Stimulated activated CD8-positive, alpha-beta memory T cell treated with anti-CD3 and anti-CD28 coated beads, Interleukin-2, amount 100 ng/mL, for 1 hour (primary cell): ENCODE data around the gene CMIP.
"Not testable (repeated sequence)": the region's sequence is repeated elsewhere in the genome, so short reads cannot be mapped to it uniquely, and the experiment has no call there.

Experiments
- DNase-seq, 2 donors: peaks; one replicate each; pipeline ENCODE4 v3.0.0-alpha.2; 2020; ENCODE audit warnings: low read depth in 2 of 2

Gene CMIP

DNA sequence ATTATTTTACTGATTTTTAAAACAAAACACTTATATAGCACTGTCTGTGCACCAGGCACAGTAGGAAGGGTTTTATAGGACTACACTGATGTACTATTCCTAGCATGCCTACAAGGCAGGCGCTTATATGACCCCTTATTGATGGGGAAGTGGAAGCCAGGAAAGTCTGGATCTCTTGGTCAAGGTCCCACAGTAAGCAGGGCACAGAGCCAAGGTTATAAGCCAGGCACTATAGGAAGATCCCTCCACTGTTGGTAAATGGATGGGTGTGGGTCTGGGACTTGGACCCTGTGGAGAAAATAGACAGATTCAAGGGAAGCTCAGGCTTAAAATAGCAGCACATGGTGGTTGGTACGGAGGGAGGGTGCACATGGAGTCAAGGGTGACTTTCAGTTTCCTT, 275.4 kb downstream of the CMIP start:
- no peak for DNase-seq

DNA sequence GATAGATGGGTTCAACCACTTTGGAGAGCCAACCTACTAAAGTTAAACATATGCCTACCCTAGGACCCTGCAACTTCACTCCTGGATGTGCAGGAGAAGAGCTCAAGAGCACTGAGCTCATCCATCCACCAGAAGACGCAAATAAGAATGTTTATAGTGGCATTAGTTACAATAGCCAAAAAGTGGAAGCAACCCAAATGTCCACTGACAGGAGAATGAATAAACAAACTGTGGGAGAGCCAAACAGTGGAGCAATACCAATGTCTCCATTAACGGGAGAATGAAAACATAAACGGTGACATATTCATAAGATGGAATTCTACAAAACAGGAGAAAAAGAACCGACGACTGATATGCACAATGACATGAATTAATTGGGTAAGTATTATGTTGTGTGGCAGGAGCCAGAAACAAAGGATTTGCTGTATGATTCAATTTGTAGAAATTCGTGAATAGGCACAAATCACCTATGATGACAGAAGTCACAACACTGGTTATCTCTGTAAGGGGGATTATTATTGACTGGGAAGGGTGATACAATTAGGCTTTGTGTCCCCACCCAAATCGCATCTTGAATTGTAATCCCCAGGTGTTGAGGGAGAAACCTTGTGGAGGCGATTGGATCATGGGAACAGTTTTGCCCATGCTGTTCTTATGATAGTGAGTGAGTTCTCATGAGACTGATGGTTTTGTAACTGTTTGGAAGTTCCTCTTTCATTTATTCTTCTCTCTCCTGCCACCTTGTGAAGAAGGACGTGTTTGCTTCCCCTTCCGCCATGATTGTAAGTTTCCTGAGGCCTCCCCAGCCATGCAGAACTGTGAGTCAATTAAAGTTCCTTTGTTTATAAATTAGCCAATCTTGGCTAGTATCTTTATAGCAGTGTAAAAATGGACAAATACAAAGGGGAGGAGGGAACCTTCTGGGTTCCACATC, 276.6 kb downstream of the CMIP start:
- no peak for DNase-seq

DNA sequence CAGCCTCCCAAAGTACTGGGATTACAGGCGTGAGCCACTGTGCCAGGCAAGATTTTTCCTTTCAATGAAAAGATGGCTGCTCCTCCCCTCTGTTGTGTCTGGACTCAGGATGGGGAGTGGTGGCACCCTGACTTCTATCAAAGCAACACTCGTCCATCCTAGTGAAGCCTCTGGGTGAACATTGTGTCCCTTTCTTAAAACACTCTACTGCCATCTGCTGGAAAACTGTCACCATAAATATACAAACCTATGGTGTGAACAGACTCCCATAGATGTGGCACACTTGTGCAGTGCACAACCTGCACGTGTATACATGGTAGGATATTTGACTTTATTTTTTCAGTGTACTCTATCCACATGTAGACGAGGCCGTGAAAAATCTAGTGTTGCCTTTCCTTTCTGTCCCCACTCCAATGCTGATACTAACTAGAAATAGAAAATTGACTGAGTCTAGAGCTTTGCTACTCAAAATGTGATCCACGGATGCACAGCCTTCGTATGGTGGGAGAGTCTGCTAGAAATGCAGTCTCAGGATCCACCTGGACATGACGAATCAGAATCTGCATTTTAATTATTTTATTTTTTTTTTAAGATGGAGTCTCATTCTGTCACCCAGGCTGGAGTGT, 278.6 kb downstream of the CMIP start:
- DNase-seq: no peak

DNA sequence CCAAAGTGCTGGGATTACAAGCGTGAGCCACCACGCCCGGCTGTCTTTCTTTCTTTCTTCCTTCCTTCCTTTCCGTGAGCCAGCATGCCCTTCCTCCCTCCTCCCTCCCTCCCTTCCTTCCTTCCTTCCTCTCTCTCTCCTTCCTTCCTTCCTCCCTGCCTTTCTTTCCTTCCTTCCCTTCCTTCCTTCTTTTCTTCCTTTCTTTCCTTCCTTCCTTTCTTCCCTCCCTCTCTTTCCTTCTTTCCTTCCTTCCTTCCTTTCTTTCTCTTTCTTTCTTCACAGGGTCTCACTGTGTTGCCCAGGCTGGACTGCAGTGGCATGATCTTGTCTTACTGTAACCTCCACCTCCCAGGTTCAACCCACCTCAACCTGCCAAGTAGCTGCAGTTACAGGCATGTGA, 283.8 kb downstream of the CMIP start:
- DNase-seq: no peak

DNA sequence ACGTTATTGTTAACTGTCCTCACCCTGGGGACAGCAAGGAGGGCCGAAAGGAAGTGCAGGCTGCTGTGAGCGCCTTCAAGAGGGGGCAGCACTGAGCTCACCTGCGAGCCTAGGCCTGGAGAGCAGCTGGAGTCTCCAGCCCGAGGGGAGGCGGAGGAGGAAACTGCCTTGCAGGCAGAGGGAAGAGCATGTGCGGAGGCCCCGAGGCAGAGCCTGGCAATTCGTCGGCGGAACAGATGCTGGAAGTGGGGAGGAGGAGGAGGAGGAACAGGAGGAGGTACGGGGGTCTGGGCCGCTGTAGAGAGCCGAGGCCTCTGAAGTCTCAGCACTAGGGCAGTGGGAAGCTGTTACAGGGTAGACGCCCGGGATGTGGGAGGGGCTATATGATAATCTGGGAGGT, 284.8 kb downstream of the CMIP start:
- DNase-seq: no peak

DNA sequence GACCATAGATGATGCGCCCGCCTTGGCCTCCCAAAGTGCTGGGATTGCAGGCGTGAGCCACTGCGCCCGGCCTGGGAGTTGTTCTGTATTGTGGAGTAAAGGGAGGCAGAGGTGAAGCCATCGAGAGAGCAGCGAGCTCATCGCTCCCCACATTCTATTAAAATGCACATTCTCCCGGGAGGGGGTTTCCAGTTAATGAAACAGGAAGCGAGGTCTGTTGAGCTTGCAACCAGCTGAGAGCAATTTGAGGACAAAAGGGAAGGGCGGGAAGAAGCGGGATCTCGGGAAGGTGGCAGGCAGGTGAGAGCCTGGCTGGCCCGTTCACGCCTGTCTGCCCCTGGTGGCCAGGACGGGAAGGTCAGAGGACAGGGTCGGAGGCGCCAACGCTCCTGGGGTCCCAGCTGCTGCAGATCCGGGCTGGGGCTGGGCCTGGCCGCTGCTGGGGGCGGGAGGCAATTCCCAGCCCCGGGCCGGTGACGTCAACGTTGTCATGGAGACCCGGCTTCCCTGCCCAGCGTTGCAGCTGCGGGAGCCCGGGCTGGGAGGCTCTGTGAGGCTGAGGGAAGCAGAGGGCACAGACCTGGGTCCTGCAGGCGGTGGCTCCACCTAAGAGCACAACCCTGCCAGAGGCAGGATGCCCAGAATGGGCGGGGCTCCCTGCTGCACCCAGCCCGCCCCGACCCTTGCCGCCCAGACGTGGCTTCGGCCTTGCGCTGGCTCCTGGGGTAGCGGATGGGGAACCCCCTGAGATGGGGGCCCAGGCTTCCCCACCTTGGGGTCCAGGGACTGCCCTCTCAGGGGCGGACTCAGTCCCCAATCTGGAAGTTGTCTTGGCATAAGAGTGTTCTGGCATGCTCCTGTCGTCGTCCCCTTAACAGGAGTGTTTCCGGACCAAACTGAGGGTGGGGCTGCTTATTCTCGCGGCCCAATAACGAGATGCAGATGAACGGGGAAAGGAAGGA, 285.8 kb downstream of the CMIP start:
- peak in 1 of 2 donors; percentile 27 for DNase-seq

DNA sequence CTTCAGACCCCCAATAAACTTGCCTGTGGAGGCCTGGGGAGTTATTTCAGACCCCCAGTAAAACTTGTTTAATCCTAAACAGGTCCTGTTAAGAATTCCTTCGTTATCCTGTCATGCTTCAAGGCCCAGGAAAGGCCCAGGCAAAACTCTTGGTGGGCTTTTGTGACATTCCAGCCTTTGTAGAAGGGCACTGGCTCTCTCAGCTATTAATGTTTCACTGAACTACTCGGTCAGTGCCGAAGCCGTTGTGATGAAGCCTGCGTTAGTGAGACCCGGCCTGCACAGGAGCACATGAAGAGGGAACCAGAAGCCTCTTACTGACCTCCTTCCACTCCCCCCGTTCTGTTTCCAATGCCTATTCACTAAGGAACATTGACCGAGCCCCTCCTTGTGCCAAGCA, 287.0 kb downstream of the CMIP start:
- no peak for DNase-seq

DNA sequence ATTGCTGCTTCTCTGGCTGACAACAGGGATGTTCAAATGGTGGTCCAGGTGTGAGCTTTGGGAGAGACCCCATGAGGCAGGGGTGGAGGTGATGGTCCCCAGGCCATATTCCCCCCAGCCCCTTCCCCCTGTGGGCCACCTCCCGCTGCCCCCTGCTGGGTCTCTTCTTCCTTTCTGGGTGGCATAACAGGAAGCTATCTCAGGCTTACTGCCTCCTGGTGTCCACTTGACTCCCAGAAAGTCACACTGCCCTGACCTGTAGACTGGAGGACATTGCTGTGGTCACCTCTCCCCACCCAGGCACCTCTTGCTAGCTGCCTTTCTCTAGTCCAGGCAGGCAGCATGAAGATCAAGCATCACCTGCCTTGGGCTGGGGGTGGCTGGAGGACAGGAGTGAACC, 288.1 kb downstream of the CMIP start:
- DNase-seq: no peak

DNA sequence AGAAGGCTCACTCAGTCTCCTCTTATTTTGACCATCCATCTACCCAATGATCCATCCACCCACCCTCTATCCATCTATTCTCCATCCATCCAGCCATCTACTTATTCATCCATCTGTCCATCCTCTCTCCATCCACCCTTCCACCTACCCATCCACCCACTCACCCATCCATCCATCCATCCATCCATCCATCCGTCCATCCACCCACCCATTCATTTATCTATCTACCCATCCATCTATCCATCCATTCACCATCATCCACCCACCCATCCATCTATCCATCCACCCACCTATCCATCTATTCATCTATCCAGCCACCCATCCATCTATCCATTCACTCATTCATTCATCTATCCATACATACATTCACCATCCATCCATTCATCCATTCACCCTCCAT, 288.7 kb downstream of the CMIP start:
- no peak for DNase-seq

DNA sequence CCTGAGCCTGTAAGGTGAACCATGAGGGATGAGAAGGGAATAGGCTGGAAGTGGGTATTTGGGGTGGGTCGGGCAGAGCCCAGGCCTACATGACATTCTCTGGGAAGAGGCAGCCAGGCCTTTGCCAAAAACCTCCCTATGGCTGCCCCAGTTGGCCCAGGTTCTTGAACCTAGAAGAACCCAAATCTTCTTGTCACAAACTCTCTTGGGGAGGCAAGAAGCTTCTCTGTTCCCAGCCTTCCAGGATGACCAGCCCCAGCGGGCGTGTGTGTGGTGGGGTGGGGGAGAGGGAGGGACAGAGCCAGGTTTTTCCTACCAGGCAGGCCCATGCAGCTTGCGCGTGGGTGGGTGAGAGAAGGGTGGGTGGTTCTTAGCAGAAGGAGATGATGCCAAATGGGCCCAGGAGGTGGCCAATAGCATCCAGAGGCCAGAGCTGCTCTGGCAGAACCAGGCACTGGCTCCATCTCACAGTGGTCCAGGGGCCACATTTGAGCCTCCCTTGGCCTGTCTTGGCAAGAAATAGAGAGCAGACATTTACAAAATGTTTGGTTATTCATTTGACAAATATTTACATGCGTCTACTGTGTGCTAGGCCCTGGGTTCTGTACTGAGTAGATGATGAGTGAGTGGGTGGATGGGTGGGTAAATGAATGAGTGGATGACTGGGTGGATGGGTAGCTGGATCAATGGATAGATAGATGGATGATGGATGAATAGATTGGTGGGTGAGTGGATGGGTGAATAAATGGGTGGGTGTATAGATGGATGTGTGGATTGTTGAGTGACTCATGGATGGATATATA, 290.2 kb downstream of the CMIP start:
- no peak for DNase-seq

DNA sequence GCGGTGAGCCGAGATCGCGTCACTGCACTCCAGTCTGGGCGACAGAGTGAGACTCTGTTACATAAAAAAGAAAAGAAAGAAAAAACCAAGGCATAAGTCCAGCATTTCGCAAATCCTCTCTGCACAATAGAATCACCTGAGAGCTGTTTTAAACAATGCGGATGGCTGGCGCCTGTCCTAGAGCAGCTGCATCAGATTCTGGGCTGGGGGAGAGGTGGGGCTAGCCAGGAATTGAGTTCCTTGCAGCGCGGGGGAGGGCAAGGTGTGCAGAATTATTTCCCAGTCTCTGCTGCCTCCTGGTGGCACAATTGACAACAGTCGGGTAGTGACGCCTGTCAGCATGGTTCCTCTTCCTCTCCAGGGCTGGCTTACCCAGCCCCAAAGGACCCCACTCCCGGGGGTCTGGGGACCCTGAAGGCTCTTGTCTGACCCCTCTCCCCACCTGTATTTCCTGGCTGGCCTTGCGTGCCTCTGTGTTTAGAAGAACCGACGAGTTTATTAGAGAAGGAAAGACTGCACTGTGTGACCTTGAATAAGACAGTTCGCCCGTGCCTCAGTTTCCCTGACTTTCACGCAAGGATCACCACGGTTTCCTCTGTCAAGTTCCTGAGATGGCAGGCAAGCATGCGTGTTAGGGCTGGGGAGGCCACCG, 293.4 kb downstream of the CMIP start:
- DNase-seq: peak; percentile 71 to 78

DNA sequence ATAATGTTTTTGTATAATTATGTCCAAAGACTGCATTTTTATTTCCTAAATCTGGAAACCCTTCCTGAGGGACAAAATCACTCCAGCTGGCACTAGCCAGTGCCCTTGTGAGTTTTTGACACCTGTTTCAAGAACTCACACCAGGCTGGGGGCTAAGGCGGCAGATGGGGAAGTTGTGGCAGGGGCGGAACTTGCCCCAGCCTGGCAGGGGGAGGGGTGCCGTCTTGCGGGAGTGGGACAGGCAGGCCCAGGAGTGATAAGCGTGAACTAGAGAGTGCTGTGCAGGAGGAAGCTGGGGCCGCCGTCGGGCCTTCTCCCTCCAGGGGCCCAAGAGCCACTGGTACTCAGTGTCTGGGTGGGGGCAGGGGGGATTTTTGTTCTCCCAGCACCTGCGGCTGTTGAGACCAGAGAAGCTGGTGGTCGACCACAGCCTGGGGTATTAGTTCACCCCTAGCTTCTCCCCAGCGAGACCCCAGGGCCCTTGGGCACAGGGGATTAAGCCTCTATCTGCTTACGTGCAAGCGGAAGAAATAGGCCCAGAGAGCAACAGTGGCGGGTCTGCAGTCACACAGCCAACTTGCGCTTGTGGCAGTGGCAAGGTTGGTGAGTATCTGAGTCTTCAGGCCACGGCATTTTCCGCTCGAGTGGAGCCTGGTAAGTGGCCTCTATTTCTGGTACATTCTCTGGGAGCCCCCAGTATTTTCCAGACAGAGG, 294.3 kb downstream of the CMIP start:
- no peak for DNase-seq

DNA sequence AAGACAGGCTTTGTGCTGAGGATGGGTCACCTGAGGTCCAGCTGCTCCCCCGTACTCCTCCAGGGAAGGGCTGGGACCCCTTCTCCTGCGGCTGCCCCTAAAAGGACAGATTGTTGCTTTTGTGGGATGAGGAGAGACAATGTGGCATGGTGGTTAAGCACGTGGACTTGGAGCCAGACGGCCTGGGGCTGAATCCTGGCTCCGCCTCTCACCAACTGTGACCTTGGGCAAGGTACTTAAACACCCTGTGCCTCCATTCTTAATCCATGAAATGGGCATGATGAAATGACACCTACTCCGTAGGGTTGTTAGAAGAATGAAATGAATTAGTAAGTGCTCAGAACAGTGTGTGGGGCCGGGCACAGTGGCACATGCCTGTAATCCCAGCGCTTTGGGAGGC, 294.9 kb downstream of the CMIP start:
- no peak for DNase-seq

DNA sequence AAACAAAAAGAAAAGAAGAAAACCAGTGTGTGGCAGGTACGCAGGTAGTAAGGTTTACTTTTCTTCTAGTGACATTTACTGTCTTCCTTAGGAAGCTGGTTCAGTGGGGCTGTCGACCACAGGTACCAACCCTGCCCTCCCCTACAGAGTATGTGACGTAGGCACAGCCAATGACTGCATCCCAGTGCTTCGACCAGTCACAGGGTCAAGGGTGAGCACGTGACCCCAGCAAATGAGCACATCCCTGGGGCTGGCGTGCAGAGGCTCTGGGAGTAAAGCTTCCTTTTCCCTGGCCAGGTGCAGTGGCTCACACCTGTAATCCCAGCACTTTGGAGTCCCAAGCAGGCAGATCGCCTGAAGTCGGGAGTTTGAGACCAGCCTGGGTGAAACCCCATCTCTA, 295.6 kb downstream of the CMIP start:
- DNase-seq: no peak

DNA sequence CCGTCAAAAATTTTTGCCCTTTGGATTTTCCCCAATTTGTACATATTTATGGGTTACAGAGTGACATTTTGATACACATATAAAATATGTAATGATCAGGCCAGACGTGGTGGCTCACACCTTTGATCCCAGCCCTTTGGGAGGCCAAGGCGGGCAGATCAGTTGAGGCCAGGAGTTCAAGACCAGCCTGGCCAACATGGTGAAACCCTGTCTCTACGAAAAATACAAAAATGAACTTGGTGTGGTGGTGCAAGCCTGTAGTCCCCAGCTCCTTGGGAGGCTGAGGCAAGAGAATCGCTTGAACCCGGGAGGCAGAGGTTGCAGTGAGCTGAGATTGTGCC, 296.8 kb downstream of the CMIP start:
- not testable (repeated sequence) for DNase-seq

DNA sequence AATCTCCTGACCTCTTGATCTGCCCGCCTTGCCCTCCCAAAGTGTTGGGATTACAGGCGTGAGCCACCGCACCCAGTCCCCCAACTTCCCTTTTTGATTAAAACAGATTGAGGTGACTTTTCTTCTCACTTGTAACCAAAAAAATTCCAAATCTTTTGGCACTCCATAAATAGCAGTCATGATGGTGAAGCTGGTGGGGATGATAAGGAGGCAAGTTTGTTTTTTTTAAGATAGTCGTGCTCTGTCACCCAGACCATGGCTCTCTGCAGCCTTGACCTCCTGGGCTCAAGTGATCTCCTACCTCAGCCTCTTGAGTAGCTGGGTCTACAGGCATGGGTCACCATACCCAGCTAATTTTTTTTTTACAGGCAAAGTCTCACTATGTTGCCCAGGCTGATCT, 299.8 kb downstream of the CMIP start:
- DNase-seq: no peak

DNA sequence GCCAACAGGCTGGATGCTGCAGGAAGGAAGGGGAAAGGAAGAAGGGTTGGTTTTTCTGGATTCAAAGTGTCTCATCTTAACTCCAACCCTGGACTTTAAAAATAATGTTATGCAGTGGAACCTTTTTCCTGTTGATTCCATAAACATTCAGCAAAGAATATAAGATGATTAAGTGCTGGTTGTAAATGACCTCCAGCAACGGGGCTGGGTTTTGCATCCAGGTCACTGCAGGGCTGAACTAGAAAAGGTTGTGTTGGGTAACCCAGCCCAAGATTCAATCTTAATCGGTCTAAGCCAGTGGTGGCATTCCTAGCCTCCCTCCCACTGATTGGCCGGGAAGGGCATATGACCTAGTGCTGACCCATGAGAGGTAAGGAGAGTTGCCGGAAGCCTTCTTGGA, 300.3 kb downstream of the CMIP start:
- no peak for DNase-seq

DNA sequence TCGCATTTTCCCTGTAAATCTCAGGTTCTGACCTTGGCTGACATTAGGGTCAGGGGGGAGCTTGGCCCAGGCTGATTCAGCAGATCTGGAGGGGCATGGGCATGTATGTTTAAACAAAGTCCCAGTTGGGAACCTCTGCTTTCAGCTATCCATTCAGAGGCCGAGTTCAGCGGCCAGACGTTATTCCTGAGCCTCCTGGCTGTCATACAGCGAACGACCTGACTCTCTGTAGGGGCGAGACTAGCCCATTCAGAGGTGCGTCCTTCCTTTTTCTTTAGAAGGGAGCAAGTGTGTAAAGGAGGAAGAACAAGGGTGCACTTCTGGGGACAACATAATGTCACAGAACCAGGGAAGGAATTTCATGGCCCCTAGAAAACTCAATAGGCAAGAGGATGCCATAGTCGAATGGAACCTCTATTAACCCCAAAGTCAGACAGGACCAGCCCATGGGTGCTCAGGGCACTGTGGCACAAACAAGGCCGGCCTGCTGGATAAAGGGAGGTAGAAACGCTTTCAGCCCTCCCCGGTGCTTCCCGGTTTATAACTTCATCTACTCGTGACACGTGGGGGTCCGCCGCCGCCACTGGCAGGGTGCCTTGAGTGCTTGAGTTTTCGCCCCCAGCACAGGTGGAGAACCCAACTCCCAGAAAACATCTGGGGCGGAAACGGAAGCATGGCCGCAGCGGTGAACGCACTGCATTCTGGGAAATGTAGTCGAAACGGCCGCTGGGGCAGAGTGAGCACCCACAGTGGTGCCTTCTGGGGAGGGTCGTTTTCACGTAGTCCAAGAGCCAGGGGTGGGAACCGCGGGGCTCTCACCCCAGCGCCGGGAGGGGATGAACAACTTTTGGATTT, 301.3 kb downstream of the CMIP start:
- DNase-seq: peak; percentile 49 to 60

DNA sequence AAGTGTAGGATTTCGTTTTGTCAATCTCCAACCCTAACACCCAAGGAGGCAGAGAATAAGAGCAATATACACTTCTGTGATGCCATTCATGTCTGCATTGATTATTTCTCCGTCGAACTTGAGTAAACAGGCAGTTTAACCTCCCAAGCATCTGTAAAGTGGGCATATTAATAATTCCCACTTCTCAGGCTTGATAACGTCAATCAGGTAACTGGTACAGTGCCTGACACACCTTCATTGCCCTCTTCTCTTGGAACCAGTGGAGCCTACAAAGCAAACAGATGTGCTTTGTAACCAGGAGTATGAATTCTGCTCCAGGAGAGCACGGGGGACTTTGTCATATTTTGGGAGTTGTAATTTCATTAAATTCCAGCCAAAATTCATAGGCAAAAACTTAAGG, 302.0 kb downstream of the CMIP start:
- no peak for DNase-seq
